IMR-90 (cell line): Measurements from ENCODE around the gene MAPK8IP3. TPM values are rescaled to one million over a fixed set of nuclear protein-coding genes. Genes with fewer than 3 reads are reported as not detected.

Experiments used
- ATAC-seq: fragments of 200-7000 bp; cut with Tn5 transposase; 2 replicates; pipeline ENCODE4 v1.9.1; 2020; ENCODE audit warnings: low read depth, mild to moderate bottlenecking, moderate library complexity
- BruUV-seq: library from RNA; stranded (reverse); fragments of 400-500 nt; replicated peaks from 2 replicates; lab custom pipeline; 2021; lab: Mats Ljungman, UMichigan
- CTCF ChIA-PET: fragments of 300-600 bp; formaldehyde crosslinking; extraction: SDS; loops from one replicate; lab custom pipeline; 2021; ENCODE audit warnings: antibody characterized with exemption; lab: Yijun Ruan, JAX
- POLR2A ChIA-PET: fragments of 300-600 bp; sonication (Branson Sonifier 250); formaldehyde crosslinking; loops from one replicate; lab custom pipeline; 2022; ENCODE audit warnings: antibody characterized with exemption; ENCODE audit not compliant: unreplicated experiment; lab: Charles Lee
- DNase-seq: peaks from one replicate; pipeline ENCODE4 v3.0.0; 2013
- H2AFZ ChIP-seq: replicated peaks from 2 replicates; pipeline ENCODE3; 2013; ENCODE audit warnings: low read length, mild to moderate bottlenecking; ENCODE audit not compliant: poor library complexity
- H2AK5ac ChIP-seq: 2 replicates; pipeline ENCODE4 v1.6.1; 2013; ENCODE audit warnings: low read depth, low read length, inconsistent platforms
- H2AK9ac ChIP-seq: replicated peaks from 2 replicates; pipeline ENCODE3; 2013; ENCODE audit warnings: mild to moderate bottlenecking, low read depth, low read length, moderate library complexity; ENCODE audit not compliant: poor library complexity
- H2BK120ac ChIP-seq: 2 replicates; pipeline ENCODE4 v1.6.1; 2013; ENCODE audit warnings: low read depth, low read length, inconsistent platforms
- H2BK15ac ChIP-seq: 3 replicates; pipeline ENCODE4 v1.6.1; 2013; ENCODE audit warnings: low read depth, low read length, inconsistent platforms
- H2BK20ac ChIP-seq: 2 replicates; pipeline ENCODE4 v1.6.1; 2013; ENCODE audit warnings: low read depth, mild to moderate bottlenecking, inconsistent platforms, low read length, moderate library complexity
- H2BK5ac ChIP-seq: 2 replicates; pipeline ENCODE4 v1.6.1; 2013; ENCODE audit warnings: mild to moderate bottlenecking, low read depth, low read length, inconsistent platforms; ENCODE audit not compliant: poor library complexity, severe bottlenecking
- H3K14ac ChIP-seq: replicated peaks from 2 replicates; pipeline ENCODE4 v1.6.1; 2013; ENCODE audit warnings: low read depth, low read length, inconsistent platforms
- H3K18ac ChIP-seq: 2 replicates; pipeline ENCODE4 v1.6.1; 2013; ENCODE audit warnings: low read depth, low read length, control low read depth
- H3K23ac ChIP-seq: 2 replicates; pipeline ENCODE4 v1.6.1; 2013; ENCODE audit warnings: low read depth, low read length, inconsistent platforms
- H3K27ac ChIP-seq: 2 replicates; pipeline ENCODE4 v1.5.1; 2013; ENCODE audit warnings: mild to moderate bottlenecking, control low read depth, low read length; ENCODE audit not compliant: insufficient read depth
- H3K27me3 ChIP-seq: 2 replicates; pipeline ENCODE4 v1.6.1; 2013; ENCODE audit warnings: low read length; ENCODE audit not compliant: control insufficient read depth, insufficient read depth
- H3K36me3 ChIP-seq: 2 replicates; pipeline ENCODE4 v1.6.1; 2013; ENCODE audit warnings: low read length, mixed read lengths; ENCODE audit not compliant: control insufficient read depth, insufficient read depth
- H3K4ac ChIP-seq: 2 replicates; pipeline ENCODE4 v1.6.1; 2013; ENCODE audit warnings: low read depth, low read length, inconsistent platforms
- H3K4me1 ChIP-seq: 2 replicates; pipeline ENCODE4 v1.6.1; 2013; ENCODE audit warnings: low read length, mixed read lengths; ENCODE audit not compliant: control insufficient read depth, insufficient read depth
- H3K4me2 ChIP-seq: 2 replicates; pipeline ENCODE4 v1.6.1; 2013; ENCODE audit warnings: low read depth, mild to moderate bottlenecking, control low read depth, low read length, moderate library complexity
- H3K4me3 ChIP-seq: 2 replicates; pipeline ENCODE4 v1.5.1; 2013; ENCODE audit warnings: low read depth, mild to moderate bottlenecking, control low read depth, low read length, moderate library complexity; ENCODE audit not compliant: insufficient read depth
- H3K56ac ChIP-seq: 2 replicates; pipeline ENCODE4 v1.6.1; 2013; ENCODE audit warnings: low read length, inconsistent platforms; ENCODE audit not compliant: insufficient read depth; ENCODE audit errors: extremely low read depth
- H3K79me1 ChIP-seq, 2 experiments: 2 replicates each; pipeline ENCODE4 v1.6.1; 2013; ENCODE audit warnings: low read length in 2 of 2, inconsistent platforms in 1 of 2, low read depth in 1 of 2
- H3K9ac ChIP-seq: 2 replicates; pipeline ENCODE4 v1.6.1; 2013; ENCODE audit warnings: low read depth, low read length, control low read depth
- H3K9me1 ChIP-seq: 2 replicates; pipeline ENCODE4 v1.6.1; 2013; ENCODE audit warnings: low read length, inconsistent platforms; ENCODE audit not compliant: insufficient read depth
- H3K9me3 ChIP-seq: 2 replicates; pipeline ENCODE4 v1.6.1; 2013; ENCODE audit warnings: low read length; ENCODE audit not compliant: control insufficient read depth, insufficient read depth
- H4K20me1 ChIP-seq: 2 replicates; pipeline ENCODE4 v1.6.1; 2013; ENCODE audit warnings: low read length, inconsistent platforms; ENCODE audit not compliant: insufficient read depth
- H4K5ac ChIP-seq: 2 replicates; pipeline ENCODE4 v1.6.1; 2013; ENCODE audit warnings: mild to moderate bottlenecking, low read depth, low read length, control low read depth
- H4K8ac ChIP-seq, 2 experiments: 2 replicates each; pipeline ENCODE4 v1.6.1; 2013; ENCODE audit warnings: low read depth in 2 of 2, low read length in 2 of 2, control low read depth in 1 of 2, inconsistent platforms in 1 of 2
- H4K91ac ChIP-seq: 2 replicates; pipeline ENCODE4 v1.6.1; 2013; ENCODE audit warnings: low read depth, low read length, inconsistent platforms; ENCODE audit not compliant: insufficient read depth
- BHLHE40 ChIP-seq: fragments of 150-350 bp; IDR thresholded peaks from 2 replicates; pipeline ENCODE4 v1.6.1; 2016; ENCODE audit warnings: mild to moderate bottlenecking, low read depth, low read length
- WGBS, 2 experiments: methylation state at CpG; one replicate each; pipeline versions ENCODE4 v1.1.5 to v1.1.7; 2013; ENCODE audit warnings: missing lambda C conversion rate in 2 of 2; ENCODE audit not compliant: insufficient read length in 1 of 2; ENCODE audit errors: extremely low coverage in 2 of 2; 5-methylcytosine and 5-hydroxymethylcytosine counted together
- dilution Hi-C: fragments of 300-500 bp; cut with HindIII; formaldehyde crosslinking; loops from one replicate; pipeline ENCODE4 v1.14.3; 2018; ENCODE audit warnings: low sequenced_read_pairs; ENCODE audit not compliant: unreplicated experiment
- in situ Hi-C: fragments of 300-500 bp; cut with MboI; formaldehyde crosslinking; loops from 3 replicates; pipeline ENCODE4 v1.14.3; 2019; ENCODE audit warnings: low sequenced_read_pairs, inconsistent platforms, mixed read lengths
- intact Hi-C: fragments of 100-400 bp; cut with micrococcal nuclease; formaldehyde crosslinking; loops from 2 replicates; pipeline ENCODE4 v1.10.0; 2022
- polyA plus RNA-seq, 3 experiments: library from polyadenylated mRNA; depleted of rRNA; stranded (reverse); fragments of >200 nt; gene quantifications; 2 replicates each; pipeline ENCODE4 v1.2.3, GENCODE V29; 2012; ENCODE audit warnings: low replicate concordance in 1 of 3
- total RNA-seq: library from RNA; depleted of rRNA; stranded (reverse); fragments of >200 nt; gene quantifications from 2 replicates; pipeline ENCODE4 v1.2.3, GENCODE V29; 2012

MAPK8IP3 gene
- total and polyA plus RNA-seq, 2 of the 4 experiments (the other 2 are of a cell fraction), result 17.0 to 69.1 TPM

GRCh38 chr16:1760911-1761310 lies 54.9 kb downstream of the MAPK8IP3 start:
- Histone ChIP-seq H3K4me2 (no peak overlapping the region), H3K4me3 (no peak overlapping the region), H2BK15ac (no peak overlapping the region), H2AK9ac (no peak overlapping the region), H3K14ac (no peak overlapping the region), H4K91ac (no peak overlapping the region), H3K23ac (no peak overlapping the region), H3K9ac (no peak overlapping the region), H2BK20ac (no peak overlapping the region), H3K27ac (no peak overlapping the region), H2AK5ac (no peak overlapping the region), H2BK120ac (no peak overlapping the region), H3K4me1 (no peaks in the 10 kb centered on the region), H3K79me1 (no peaks in the 10 kb centered on the region), H2AFZ (no peak overlapping the region), H3K36me3 (peaks cover 71% of the 10 kb centered on the region), H3K56ac (no peak overlapping the region), H3K4ac (no peak overlapping the region), H4K8ac (no peak overlapping the region), H2BK5ac (no peak overlapping the region), H4K5ac (no peak overlapping the region), H3K27me3 (no peaks in the 10 kb centered on the region), H3K9me3 (no peaks in the 10 kb centered on the region), H3K9me1 (no peaks in the 10 kb centered on the region), H4K20me1 (no peaks in the 10 kb centered on the region), H3K18ac (no peak overlapping the region)
- ATAC-seq (no peak), DNase-seq (no peak)
- 94% methylated on average over 9 of the region's 15 CpGs; no CpG with 5 or more reads in 1 of the 2 experiments for WGBS, 2 experiments
- TF ChIP-seq BHLHE40, result no peak
- intact Hi-C loops, result no loop called here
- POLR2A ChIA-PET, result no interaction called here
- dilution Hi-C loops, result no loop called here
- no TSS peak for BruUV-seq
- CTCF ChIA-PET, result no interaction called here
- in situ Hi-C loops, result loop anchor here (5.0 kb wide), 1 partner anchor 49 kb away; no protein-coding TSS in a partner anchor
